ENCODE results near the gene GPR35.

GPR35 gene

GRCh38 chr2:240635121-240635997 is 10.1 kb downstream of the GPR35 start:
- Histone ChIP-seq H3K36me3 (ENCODE audit: control insufficient read depth, insufficient read depth, low read length) (no peaks in the 10 kb centered on the region), H3K27me3 (replicated peaks; ENCODE audit: control insufficient read depth, insufficient read depth, low read length) (no peaks in the 10 kb centered on the region), H3K4me3 (replicated peaks; ENCODE audit: low read depth, low read length) (no peak overlapping the region)
- TF ChIP-seq, protein P1, sequence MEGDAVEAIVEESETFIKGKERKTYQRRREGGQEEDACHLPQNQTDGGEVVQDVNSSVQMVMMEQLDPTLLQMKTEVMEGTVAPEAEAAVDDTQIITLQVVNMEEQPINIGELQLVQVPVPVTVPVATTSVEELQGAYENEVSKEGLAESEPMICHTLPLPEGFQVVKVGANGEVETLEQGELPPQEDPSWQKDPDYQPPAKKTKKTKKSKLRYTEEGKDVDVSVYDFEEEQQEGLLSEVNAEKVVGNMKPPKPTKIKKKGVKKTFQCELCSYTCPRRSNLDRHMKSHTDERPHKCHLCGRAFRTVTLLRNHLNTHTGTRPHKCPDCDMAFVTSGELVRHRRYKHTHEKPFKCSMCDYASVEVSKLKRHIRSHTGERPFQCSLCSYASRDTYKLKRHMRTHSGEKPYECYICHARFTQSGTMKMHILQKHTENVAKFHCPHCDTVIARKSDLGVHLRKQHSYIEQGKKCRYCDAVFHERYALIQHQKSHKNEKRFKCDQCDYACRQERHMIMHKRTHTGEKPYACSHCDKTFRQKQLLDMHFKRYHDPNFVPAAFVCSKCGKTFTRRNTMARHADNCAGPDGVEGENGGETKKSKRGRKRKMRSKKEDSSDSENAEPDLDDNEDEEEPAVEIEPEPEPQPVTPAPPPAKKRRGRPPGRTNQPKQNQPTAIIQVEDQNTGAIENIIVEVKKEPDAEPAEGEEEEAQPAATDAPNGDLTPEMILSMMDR (IDR thresholded peaks at IDR 0.05; ENCODE audit: insufficient read depth, low read length, poor library complexity, severe bottlenecking): no peak
- no peak for DNase-seq (ENCODE audit: extremely low read depth, insufficient read length)

DNA sequence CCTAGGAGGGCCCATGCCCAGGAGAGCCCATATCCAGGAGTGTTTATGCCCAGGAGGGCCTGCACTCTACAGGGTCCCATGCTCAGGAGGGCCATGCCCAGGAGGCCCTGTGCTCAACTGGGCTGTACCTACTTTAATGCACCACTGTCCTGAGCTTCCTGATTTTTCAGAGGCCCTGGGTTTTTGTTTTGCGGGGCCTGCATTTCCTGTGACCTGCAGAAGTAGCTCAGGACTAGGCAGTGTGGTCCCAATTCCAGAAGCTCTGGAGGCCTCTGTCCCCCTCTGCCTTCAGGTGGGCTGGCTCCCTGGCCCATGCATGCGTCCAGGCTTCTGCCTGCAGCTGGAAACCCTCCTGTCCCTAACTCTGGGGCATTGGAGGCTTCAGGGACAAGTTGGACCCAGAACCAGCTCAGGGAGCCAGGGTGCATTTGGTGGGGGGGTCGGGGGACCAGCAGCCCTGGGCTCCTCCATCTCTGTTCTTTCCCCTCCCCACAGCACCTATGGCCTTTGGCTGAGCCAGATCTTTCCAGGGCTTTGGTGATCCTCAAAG is 10.8 kb downstream of the GPR35 start:
- Histone ChIP-seq H3K36me3 (ENCODE audit: control insufficient read depth, insufficient read depth, low read length) (no peaks in the 10 kb centered on the region), H3K4me3 (replicated peaks; ENCODE audit: low read depth, low read length) (no peak overlapping the region), H3K27me3 (replicated peaks; ENCODE audit: control insufficient read depth, insufficient read depth, low read length) (no peaks in the 10 kb centered on the region)
- TF ChIP-seq, protein P1 (IDR thresholded peaks at IDR 0.05; ENCODE audit: insufficient read depth, low read length, poor library complexity, severe bottlenecking): no peak
- DNase-seq (ENCODE audit: extremely low read depth, insufficient read length): no peak

DNA sequence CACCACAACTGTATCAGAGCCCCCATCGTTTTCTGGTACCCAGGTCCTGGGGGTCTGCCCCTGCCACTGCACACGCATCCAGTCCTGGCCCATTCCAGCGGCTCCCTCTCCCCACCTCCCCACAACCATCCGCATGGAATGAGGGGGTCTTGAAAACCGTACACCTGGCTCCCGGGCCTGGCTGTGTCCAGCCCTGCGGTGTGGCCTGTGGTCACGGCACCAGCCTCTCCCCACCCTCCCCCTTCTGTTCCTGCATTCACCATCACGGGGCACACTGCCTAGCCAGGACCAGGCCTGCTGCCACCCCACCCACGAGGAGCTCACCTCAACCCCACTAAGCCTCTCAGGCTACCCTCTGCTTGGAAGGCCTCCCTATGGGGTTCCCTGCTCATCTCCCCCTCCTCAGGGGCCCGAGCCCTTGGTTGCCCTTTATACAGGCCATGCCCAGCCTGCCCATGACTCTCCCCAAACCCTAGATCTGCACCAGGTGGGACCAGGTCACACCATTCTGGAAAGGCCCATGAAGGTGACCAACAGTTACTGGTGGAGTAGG is 11.4 kb downstream of the GPR35 start:
- Histone ChIP-seq H3K36me3 (ENCODE audit: control insufficient read depth, insufficient read depth, low read length) (no peaks in the 10 kb centered on the region), H3K27me3 (replicated peaks; ENCODE audit: control insufficient read depth, insufficient read depth, low read length) (no peaks in the 10 kb centered on the region), H3K4me3 (replicated peaks; ENCODE audit: low read depth, low read length) (no peak overlapping the region)
- TF ChIP-seq, protein P1 (IDR thresholded peaks at IDR 0.05; ENCODE audit: insufficient read depth, low read length, poor library complexity, severe bottlenecking): no peak
- no peak for DNase-seq (ENCODE audit: extremely low read depth, insufficient read length)

GRCh38 chr2:240637116-240637900 is 12.0 kb downstream of the GPR35 start:
- TF ChIP-seq, protein P1 (IDR thresholded peaks at IDR 0.05; ENCODE audit: insufficient read depth, low read length, poor library complexity, severe bottlenecking): no peak
- no peaks in the 10 kb centered on the region for H3K36me3 ChIP-seq (ENCODE audit: control insufficient read depth, insufficient read depth, low read length)
- H3K27me3 ChIP-seq (replicated peaks; ENCODE audit: control insufficient read depth, insufficient read depth, low read length): no peaks in the 10 kb centered on the region
- H3K4me3 ChIP-seq (replicated peaks; ENCODE audit: low read depth, low read length): no peak overlapping the region
- DNase-seq (ENCODE audit: extremely low read depth, insufficient read length): no peak

- Histone ChIP-seq H3K27me3 (replicated peaks; ENCODE audit: control insufficient read depth, insufficient read depth, low read length) (no peaks in the 10 kb centered on the region), H3K4me3 (replicated peaks; ENCODE audit: low read depth, low read length) (no peak overlapping the region), H3K36me3 (ENCODE audit: control insufficient read depth, insufficient read depth, low read length) (no peaks in the 10 kb centered on the region)
- TF ChIP-seq, protein P1 (IDR thresholded peaks at IDR 0.05; ENCODE audit: insufficient read depth, low read length, poor library complexity, severe bottlenecking): no peak
- no peak for DNase-seq (ENCODE audit: extremely low read depth, insufficient read length)
These were observed 12.6 kb downstream of the GPR35 start for GRCh38 chr2:240637901-240638345.
